Measurements from ENCODE around the gene CERT1.
"Not testable (repeated sequence)": the region's sequence is repeated elsewhere in the genome, so short reads cannot be mapped to it uniquely, and the experiment has no call there.

Gene CERT1

GRCh38 chr5:75523275-75523674 lies 11.8 kb upstream of the CERT1 start:
- in situ Hi-C loops (cut with MboI; ENCODE audit: low sequenced_read_pairs): no loop called here

- in situ Hi-C loops (cut with MboI; ENCODE audit: low sequenced_read_pairs): no loop called here
Observed at GRCh38 chr5:75522542-75522941, 11.1 kb upstream of the CERT1 start.

GRCh38 chr5:75522025-75522424 lies 10.6 kb upstream of the CERT1 start:
- in situ Hi-C loops (cut with MboI; ENCODE audit: low sequenced_read_pairs): no loop called here

DNA sequence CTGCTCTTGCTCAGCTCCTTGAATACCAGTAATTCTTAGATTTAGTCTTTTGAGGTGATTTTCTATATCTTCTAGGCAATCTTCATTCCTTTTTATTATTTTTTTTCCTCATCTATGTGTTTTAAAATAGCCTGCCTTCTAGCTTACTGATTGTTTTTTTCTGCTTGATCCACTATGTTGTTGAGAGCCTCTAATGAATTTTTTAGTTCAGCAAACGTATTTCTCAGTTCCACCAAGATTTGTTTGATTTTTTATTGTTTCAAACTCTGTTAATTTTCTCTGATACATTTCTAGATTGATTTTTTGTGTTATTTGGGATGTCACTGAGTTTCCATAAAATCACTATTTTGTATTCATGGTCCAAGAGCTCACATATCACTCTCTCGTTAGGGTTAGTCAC lies 9.8 kb upstream of the CERT1 start:
- in situ Hi-C loops (cut with MboI; ENCODE audit: low sequenced_read_pairs): no loop called here

DNA sequence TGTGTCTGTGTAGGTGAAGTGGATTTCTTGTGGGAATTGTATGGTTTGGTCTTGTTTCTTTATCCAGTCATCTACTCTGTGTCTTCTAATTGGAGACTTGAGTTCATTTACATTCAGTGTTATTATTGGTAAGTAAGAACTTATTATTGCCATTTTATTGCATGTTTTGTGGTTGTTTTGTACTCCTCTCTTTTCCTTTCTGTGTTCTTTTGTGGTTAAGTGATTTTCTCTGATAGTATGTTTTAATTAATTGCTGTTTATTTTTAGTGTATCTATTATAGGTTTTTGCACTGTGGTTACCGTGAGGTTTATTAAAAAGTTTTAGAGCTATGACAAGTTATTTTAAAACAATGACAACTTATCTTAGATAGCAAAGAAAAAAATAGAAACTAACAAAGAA lies 8.3 kb upstream of the CERT1 start:
- in situ Hi-C loops (cut with MboI; ENCODE audit: low sequenced_read_pairs): no loop called here

GRCh38 chr5:75514323-75514722 lies 2.9 kb upstream of the CERT1 start:
- in situ Hi-C loops (cut with MboI; ENCODE audit: low sequenced_read_pairs): no loop called here

DNA sequence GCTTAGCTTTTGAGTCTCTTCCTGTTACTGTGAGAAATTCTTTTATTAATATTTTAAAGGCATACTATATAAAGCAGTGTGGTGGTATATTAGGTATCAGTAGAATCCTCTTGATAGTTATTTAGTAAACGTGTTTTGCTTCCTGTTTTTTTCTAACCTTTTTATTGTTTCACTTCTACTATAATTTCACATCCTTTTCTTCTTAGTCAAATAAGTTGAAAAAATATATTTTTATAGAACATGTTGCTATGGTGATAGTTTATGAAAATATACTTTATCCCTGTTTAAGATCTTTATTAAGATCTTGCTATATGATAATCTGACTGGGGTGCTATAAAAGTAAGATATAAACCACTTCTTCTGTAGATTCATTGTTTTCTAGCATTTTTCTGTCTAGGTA lies 2.4 kb upstream of the CERT1 start:
- in situ Hi-C loops (cut with MboI; ENCODE audit: low sequenced_read_pairs): no loop called here

GRCh38 chr5:75512383-75513074 lies 1.1 kb upstream of the CERT1 start:
- in situ Hi-C loops (cut with MboI; ENCODE audit: low sequenced_read_pairs): no loop called here

DNA sequence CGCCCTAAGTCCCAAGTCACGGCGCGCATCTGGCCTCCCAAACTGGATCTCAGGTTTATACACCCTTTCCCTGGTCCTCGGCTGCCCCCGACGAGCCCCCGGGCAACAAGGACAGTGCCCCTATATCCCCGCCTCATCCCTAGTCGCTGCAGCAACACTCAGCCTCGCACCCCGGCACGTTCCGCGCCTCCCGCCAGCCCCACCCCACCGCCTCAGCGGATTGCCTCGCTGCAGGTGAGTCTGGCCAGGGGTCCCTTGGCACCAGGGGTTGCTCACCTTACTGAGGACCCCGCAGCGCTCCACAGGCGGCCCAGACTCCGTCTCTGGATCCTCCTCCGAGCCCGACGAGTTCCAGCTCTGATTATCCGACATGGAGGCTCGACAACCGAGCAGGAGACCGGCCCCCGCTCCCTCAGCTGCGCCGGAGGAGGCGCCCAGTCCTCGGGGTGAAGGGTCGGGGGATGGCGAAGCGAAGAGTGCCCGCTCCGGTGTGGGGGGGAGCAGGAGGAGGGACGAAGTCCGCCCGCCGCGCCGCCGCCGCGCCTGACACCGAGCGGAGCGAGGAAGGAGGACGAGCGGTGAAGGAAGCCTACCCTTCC lies 494 bp downstream of the CERT1 start:
- in situ Hi-C loops (cut with MboI; ENCODE audit: low sequenced_read_pairs): no loop called here

DNA sequence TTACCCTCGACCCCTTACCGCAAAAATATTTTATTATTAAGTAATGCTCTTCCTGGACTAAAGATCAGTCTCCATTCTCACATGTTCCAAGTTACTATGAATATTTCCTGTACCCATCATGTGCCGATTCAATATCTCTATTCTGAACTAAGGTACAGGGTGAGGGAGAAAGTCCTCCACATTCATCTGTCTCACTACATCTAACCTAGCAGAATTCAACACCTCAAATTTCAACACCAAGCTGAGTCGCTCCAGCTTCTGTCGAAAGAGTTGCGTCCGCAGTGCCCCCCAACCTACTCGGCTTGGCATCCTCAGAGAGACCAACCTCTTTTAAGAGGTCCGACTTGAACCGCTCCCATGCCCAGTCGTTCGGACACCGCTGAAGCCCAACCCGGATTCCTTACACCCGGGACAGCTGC lies 1.0 kb downstream of the CERT1 start:
- in situ Hi-C loops (cut with MboI; ENCODE audit: low sequenced_read_pairs): no loop called here

GRCh38 chr5:75509956-75510355 lies 1.5 kb downstream of the CERT1 start:
- in situ Hi-C loops (cut with MboI; ENCODE audit: low sequenced_read_pairs): no loop called here

GRCh38 chr5:75509546-75509945 lies 1.9 kb downstream of the CERT1 start:
- in situ Hi-C loops (cut with MboI; ENCODE audit: low sequenced_read_pairs): no loop called here

DNA sequence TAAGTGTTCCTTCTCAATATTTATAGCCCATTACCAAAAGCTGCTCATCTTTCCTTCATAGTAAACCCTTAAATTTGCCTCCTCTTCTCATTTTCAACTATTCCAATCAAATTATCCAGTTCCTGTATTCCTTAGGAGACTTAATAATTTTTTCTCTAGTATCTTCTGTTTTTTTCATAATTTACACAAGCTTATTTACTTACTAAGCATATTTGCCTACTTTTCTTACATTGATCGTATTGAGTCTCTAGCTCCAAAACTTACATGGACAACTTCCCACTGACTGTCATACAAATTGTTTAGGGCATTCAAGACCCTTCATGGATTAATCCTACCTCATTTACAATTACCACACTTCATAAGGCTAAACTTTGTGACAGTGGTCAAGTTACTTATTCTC lies 3.6 kb downstream of the CERT1 start:
- in situ Hi-C loops (cut with MboI; ENCODE audit: low sequenced_read_pairs): no loop called here

DNA sequence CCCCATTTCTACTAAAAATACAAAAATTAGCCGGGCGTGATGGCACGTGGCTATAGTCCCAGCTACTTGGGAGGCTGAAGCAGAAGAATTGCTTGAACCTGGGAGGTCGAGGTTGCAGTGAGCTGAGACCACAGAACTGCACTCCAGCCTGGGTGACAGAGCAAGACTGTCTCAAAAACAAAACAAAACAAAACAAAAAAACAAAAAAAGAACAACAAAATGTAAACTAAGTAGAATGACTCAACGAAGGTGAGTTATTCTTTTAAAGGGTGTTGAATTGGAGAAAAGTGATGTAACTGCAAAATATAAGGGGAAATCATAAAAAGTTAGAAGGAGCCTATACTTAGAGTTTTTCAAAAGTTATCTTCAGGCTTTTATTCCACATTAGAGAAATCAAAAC lies 6.3 kb downstream of the CERT1 start:
- in situ Hi-C loops (cut with MboI; ENCODE audit: low sequenced_read_pairs): not testable (repeated sequence)

- in situ Hi-C loops (cut with MboI; ENCODE audit: low sequenced_read_pairs): not testable (repeated sequence)
Observed at GRCh38 chr5:75498875-75499274, 12.6 kb downstream of the CERT1 start.

GRCh38 chr5:75498208-75498777 lies 13.1 kb downstream of the CERT1 start:
- in situ Hi-C loops (cut with MboI; ENCODE audit: low sequenced_read_pairs): no loop called here

- in situ Hi-C loops (cut with MboI; ENCODE audit: low sequenced_read_pairs): no loop called here
Observed at GRCh38 chr5:75496026-75496425, 15.4 kb downstream of the CERT1 start.

DNA sequence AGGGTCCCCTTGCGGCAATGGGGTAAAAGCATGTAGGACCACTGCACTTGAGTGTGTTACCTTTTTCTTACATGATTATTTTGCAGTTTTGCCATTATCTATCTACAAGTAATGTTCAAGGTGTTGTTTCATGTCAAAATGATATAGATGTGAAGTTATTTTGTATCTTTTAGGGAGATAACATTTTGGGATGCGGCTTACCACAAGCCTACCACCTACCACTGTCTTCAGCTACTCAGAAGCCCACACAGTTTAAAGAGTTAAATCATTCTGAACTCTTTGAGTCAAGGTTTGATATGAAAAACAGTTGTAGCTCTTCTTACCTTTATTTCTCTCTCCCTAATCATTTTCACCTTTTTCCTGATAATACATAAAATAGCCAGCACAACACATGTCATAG lies 19.8 kb downstream of the CERT1 start:
- in situ Hi-C loops (cut with MboI; ENCODE audit: low sequenced_read_pairs): no loop called here

- in situ Hi-C loops (cut with MboI; ENCODE audit: low sequenced_read_pairs): not testable (repeated sequence)
Observed at GRCh38 chr5:75489847-75490246, 21.6 kb downstream of the CERT1 start.

DNA sequence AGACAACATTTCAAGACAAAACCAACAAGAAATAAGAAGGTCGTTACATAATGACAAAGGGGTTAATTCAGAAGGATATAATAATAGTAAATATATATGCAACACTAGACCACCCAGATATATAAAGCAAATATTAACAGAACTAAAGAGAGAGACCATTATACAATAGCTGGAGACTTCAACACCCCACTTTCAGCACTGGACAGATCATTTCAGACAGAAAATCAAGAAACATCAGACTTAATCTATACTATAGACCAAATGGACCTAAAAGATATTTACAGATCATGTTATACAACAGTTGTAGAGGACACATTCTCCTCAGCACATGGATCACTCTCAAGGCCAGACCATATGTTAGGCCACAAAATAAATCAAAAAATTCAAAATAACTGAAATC lies 26.8 kb downstream of the CERT1 start:
- in situ Hi-C loops (cut with MboI; ENCODE audit: low sequenced_read_pairs): no loop called here

GRCh38 chr5:75482482-75482881 lies 28.9 kb downstream of the CERT1 start:
- in situ Hi-C loops (cut with MboI; ENCODE audit: low sequenced_read_pairs): no loop called here

- in situ Hi-C loops (cut with MboI; ENCODE audit: low sequenced_read_pairs): no loop called here
Observed at GRCh38 chr5:75481024-75481423, 30.4 kb downstream of the CERT1 start.

DNA sequence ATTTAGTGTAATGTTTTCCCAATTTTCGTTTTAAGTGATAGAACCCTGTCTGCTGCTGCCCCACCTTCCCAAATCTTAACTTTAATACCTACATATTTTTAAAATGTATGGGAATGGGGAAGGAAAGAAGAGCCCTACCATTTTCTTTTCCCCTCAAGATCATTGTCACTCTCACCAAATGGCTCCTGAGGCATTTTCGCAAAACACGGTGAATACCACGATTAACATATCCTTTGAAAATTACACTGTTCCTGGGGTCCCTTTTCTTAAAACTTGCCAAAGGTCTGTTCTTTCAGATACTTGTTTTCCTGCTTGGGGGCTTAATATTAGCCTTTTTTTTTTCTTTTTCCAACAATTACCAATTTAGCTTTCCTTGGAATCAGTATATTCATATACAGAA lies 36.1 kb downstream of the CERT1 start:
- in situ Hi-C loops (cut with MboI; ENCODE audit: low sequenced_read_pairs): no loop called here
